NCI-H146 treated with DMSO at 0.1 percent for 48 hours (cell line): Measurements from ENCODE around the gene TOM1.

Experiments used
- DNase-seq: peaks from one replicate; lab custom pipeline; 2025; ENCODE audit not compliant: unreplicated experiment; lab: John Stamatoyannopoulos, UW

The TOM1 gene

DNA sequence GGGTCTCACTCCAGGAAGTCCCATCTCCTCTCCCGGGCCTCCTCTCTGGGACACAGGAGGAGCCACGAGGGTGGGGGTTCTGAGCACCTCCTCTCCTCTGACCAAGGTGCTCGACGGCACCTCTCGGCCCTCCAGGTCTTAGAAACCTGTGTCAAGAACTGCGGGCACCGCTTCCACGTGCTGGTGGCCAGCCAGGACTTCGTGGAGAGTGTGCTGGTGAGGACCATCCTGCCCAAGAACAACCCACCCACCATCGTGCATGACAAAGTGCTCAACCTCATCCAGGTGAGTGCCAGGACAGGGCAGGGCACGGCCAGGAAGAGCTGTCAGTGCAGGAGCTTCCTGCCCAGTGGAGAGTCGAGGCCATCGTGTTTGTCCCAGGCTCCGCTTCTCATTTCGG is 23.2 kb downstream of the TOM1 start:
- DNase-seq: no peak

DNA sequence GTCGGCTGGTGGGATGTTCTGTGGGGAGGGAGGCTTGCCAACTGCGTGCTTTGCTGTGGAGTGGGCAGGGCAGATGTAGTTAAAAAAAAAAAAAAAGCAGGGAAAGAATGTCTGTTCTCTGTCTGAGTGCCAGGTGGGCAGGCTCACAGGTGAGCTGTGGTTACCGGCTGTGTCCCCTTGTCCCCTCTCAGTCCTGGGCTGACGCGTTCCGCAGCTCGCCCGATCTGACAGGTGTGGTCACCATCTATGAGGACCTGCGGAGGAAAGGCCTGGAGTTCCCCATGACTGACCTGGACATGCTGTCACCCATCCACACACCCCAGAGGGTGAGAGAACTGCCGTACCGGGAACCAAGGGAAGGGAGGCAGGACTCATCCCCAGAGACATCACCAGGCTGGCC is 23.6 kb downstream of the TOM1 start:
- DNase-seq: no peak

DNA sequence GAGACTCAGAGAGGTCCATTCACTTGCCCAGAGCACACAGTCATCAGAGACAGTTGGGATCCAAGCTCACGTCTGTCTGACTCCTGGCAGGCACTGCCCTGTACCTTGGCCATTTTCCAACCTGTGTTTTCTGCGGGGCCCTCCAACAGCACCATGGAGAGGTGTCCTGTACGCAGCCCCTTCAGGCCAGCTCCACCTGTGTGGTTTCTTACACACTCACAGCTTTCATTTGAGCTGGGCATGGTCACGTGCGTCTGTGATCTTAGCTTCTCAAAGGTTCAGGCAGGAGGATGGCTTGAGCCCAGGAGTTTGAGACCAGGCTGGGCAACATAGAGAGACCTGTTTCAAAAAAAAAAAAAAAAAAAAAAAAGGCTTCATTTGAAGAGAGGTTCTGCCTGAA is 24.4 kb downstream of the TOM1 start:
- DNase-seq: no peak

DNA sequence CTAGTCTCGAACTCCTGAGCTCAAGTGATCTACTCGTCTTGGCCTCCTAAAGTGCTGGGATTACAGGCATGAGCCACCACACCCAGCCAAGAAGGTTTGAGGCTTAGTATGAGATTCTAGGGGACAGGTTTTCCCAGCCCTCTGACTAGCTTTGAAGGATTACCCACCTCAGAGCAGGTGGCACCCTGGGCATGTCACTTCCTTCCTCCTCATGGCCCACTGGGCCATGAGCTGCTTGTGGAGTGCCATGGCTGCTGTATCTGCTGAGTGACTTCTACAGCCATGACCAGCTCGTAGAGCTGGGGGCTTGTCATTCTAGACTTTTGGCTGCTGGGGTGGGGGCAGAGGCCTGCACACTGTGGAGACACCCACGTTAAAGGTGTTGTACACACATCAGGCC is 25.1 kb downstream of the TOM1 start:
- DNase-seq: no peak

DNA sequence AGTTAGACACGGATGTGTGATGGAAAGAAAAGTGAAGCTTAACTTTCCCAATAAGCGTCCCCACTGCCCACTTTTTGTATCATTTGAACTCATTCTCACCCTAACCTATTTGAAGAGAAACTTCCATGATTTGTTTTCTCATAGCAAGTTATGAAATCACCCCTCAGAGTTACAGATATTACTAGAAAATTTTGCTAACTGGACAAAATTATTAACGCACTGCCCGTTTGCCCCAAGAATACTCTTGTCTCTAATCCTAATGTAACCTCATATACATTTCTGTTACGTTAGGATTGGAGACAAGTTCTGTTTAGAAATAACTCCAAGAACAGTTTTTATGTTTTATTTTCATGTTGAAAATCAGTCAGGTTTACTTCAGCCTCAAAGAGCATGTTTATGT is 25.5 kb downstream of the TOM1 start:
- no peak for DNase-seq

DNA sequence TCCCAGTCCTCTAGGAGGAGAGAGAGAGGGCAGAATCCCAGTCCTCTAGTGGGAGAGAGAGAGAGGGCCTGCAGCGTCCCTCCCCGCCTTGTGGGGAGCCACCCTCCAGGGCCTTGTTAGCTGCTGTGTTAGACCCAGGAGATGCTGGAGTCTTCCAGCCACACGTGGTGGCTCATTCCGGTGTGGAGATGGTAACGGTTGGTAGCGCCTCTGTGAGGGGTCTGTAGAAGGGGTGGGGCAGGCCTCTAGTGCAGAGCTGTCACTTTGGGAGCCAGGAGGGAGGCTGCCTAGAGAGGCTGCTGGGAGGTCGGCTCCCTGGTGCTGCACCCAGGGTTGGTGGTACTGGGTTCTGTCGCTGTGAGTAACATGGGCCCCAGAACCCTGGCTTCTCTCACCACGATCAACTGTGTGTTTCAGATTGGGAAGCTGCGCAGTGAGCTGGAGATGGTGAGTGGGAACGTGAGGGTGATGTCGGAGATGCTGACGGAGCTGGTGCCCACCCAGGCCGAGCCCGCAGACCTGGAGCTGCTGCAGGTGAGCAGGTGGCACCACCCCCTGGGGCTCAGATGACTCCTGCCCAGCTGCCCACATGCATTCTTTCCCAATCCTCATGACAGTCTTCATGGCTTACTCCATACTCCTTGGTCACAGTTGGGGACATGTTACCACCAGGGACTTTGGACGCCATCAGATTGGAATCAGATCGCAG is 27.3 kb downstream of the TOM1 start:
- no peak for DNase-seq

DNA sequence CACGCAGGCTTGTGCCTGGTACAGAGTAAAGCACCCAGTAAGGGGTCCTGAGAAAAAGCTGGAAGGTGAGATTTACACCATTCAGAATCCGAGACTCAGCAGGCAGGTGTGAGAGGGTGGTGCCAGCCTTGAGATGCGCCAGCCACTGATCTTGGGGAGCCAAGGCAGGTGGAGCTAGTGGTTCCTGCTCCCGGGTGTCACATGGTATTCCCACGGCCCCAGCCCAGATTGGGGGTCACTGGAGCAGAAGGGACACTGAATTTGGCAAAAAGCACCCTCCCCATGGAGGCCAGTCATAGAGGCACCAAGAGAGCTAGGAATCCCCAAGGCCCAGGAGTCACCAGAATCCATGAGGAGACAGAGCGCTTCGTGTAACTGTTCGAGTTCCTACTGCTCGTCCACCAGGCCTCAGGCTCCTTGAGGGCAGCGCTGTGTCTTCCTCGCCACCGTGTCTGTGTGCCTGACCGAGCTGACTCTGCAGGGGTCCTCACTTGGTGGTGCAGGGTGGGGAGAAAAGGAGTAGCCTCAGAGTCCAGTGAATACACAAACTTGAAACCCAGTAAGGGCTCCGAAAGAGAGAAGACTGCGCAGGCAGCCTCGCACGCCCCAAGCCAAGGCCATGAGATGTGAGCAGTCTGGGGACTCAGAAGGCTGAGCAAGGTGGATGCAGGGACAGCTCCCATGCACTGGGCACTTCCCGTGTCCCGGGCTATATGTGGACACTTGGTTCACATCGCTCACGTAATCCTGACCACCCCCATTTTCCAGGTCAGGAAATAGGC is 28.2 kb downstream of the TOM1 start:
- DNase-seq: no peak

DNA sequence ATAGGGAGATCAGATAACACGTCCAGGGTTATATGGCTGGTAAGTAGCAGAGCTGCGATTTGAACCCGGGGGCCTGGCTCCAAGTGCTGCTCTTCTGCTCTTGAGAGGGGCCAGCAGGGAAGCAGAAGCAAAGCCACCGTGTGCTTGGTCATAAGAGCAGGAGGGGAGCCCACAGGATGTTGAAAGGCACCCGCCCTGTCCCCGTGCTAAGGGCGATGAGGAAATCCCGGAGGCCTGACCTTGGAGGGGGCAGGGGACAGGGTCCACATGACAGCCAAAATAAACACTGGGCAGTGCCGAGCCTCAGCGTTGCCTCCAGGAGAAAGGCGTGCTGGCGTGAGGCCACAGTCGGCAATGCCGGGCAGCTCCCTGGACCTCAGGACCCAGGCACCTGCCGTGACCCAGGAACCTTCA is 28.8 kb downstream of the TOM1 start:
- no peak for DNase-seq

DNA sequence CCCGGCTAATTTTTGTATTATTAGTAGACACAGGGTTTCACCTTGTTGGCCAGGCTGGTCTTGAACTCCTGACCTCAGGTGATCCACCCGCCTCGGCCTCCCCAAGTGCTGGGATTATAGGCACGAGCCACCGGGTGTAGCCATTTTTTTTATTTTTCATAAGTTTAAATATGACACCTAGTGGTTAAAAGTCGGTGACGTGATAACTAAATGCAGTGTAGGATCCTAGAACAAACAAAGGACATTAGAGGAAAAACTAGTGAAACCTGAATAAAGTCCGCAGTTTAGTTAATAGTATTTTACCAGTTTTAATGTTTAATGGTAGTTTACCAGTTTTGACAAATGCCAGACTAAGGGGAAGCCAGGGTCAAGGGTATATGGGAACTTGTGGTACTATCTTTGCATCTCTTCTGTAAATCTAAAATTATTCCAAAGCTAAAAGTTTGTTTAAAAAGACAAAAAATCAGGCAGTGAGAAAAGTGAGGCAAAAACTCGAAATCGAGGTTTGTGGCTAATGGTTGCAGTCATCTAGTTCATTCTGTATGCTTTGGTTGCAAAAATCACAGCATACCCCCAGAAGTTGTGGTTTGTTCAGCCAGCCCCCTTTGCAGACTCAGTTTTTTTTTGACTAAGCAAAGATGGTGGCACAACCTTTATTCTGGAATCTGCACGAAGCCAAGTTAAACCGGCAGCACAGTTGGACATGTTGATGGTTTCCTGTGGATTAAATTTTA is 29.6 kb downstream of the TOM1 start:
- DNase-seq: no peak

DNA sequence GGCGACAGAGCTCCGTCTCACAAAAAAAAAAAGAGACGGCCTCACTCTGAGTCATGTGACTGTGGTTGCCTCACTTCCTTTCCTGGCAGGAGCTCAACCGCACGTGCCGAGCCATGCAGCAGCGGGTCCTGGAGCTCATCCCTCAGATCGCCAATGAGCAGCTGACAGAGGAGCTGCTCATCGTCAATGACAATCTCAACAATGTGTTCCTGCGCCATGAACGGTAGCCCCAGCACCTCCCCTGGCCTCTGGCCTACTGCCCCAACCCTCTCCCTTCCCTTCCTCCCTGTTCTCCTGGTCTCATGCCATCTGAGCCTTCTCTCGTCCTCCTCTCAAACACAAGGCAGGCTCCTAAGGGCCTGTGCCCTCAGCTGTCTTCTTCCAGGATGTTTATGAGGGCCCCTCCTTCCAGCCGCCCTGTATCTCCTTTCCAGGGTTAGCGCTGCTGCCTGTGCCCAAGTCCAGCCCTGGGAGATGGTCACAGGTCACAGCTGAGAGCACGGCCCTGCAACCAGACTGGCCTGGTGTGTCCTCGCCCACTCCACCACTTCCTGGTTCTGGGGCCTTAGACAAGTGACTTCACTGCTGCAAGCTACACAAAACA is 30.7 kb downstream of the TOM1 start:
- DNase-seq: no peak

DNA sequence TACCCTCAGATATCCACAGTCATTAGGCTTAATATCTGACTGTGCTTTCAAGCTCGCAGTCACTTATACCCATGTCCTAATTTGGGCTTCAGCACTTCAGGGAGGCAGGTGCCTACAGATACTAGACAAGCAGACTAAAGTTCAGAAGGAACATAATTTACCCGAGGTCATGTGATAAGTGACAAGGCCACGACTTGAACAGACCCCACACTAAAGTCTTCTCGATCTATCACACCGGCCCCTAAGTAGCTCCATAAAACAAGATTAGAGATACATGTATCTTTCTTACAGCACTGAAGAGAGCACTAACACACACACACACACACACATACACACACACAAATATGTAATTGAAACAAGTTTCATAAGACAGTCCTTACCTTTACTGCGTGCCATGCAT is 32.6 kb downstream of the TOM1 start:
- no peak for DNase-seq

DNA sequence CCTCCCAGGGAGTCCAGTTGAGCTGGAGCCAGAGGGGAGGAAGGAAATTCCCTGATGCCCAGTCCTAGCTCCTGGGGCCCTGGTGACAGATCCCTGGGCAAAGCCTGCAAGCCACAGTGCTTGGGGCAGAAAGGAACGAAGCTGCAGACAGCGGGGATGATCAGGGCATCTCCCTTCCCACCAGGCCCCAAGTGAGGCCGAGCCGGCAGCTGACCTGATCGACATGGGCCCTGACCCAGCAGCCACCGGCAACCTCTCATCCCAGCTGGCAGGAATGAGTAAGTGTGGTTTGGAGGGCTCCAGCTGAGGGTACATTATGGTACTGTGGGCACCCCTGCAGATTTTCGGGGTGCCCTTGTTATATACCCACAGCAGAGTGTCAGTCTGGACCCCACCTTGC is 33.5 kb downstream of the TOM1 start:
- DNase-seq: no peak

DNA sequence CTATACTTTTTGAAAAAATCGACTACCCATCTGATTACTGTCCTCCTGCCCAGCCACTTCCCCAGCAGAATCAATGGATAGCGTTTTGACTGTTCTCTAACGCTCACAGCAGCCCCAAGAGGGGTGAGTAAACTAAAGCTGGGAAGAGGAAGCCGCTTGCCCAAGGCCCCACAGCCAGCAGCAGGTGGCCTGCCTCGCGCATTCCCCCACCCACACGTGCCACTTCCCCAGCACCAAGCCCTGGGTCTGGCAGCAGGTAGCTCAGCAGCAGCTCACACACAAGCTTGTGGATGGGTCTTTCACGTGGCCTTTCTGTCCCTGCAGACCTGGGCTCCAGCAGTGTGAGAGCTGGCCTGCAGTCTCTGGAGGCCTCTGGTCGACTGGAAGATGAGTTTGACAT is 34.3 kb downstream of the TOM1 start:
- no peak for DNase-seq

DNA sequence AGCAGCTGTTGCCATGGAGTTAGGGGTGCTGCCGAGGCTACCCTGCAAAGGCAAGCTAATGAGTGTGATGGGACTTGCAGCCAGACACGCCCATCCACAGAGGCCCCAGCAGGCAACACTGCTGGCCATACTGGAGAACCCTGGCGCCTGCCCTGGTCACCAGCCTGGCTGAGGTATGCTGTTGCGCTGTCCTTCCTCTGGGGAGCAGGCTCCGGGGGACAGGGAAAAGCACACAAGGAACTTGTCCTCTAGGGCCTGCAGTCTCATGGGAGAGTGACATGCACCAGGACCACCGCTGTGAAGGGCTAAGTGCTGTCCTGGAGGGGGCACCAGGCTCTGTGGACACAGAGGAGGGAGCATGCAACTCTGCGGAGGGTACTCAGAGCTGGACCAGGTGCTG is 35.8 kb downstream of the TOM1 start:
- no peak for DNase-seq

DNA sequence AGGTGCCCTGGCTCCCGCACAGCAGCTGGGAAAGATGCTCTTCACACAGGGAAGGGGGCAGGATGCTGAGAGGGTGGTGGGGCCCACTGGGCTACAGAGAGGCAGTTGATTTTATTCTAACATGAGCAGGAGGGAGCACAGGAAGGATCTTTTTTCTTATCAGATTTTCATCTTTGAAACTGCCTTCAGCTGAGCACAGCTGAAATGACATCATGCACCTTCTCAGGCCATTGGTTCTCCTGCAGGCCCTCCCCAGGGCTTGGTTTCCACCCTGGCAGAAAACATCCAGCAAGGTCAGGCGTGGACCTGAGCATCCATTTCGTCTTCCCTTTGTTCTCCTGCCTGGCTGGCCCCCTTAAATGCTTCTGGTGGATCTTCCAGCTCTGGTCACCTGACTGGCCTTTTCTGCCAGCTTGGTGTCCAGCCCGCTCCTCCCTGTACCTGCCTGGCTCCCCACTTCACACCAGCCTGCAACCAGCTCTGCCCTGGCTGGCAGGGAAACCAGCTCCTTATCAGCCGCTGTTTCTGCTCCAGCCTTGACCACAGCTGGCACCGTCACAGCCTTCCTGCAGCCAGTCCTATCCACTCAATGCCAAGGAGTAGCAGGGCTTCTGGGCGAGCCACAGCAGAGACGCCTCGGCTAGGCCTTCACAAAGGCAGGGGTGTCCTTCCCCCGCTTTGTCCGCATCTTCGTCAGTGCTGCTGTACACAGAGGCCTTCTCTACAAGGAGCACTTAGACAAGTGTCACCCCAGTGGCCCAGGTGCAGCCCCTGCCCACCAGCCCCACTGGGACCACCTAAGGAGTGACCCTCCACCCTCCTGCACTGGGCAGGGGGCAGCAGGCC is 36.5 kb downstream of the TOM1 start:
- DNase-seq: no peak

DNA sequence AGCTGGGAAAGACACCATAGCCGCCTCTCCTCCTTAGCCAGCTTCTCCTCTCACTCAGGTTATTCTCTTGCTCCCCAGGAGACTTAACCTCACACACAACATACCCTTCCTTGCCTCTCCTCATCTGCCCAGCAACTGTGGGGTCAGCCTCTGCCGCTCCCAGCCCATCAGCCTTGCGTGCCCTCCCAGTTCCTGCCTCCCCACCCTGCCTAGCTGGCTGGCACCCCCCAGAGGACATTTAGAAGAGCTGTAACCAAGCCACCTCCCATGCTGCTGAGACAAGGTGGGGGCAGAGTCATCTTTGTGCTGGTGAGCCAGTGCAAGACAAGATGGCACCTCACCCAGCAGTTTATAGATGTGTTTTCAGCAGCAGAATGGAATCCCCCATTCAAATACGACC is 38.2 kb downstream of the TOM1 start:
- no peak for DNase-seq

DNA sequence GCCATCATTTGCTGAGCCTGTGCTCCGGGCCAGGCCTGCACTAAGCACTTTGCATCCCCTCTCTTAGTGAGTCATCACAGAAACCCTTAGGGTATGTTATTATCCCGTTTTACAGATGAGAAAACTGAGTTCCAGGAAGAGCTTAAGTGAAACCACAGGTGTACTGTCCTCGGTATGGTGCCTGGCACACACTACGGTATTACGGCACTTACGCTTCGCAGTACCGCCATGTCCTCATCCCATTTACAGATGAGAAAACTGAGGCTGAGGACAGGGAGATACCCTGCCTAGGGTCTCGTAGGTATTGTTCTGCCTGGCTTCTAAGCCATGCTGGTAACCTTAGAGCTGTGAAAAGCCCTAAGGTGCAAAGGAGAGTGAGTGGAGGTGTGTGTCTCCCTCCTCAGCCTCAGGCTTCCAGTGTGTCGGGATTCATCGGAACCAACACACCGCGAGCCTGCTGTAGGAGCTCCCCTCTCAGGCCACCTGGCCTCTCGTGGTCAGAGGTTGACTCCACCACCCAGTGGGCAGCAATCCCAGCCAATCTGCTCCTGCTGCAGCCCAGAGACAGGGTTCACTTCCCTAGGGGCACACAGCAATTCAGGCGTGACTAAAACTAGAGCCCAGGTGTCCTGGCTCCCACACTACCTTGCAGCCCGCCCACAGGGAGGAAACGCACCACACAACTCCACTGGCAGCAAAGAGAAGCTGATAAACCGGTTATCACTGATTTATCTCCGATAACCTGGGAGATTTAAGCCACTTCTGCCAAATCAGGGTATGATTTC is 41.6 kb downstream of the TOM1 start:
- no peak for DNase-seq

DNA sequence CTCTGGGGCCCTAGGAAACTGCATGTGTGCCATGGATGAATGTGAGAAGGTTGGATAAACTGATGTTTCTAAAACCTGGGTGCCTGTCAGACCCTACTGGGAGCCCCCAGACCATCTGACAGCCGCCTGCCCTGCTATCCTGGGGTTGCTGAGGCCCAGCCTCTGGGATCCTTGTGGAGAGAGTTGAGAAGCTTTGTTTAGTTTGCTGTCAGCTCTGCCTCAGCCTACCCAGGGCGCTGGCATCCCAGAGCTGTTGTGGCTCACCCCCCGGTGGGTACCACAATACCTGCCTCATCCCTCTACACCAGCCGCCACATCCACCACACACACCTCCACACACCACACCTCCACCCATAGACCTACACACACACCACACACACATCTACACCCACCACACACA is 42.7 kb downstream of the TOM1 start:
- no peak for DNase-seq

DNA sequence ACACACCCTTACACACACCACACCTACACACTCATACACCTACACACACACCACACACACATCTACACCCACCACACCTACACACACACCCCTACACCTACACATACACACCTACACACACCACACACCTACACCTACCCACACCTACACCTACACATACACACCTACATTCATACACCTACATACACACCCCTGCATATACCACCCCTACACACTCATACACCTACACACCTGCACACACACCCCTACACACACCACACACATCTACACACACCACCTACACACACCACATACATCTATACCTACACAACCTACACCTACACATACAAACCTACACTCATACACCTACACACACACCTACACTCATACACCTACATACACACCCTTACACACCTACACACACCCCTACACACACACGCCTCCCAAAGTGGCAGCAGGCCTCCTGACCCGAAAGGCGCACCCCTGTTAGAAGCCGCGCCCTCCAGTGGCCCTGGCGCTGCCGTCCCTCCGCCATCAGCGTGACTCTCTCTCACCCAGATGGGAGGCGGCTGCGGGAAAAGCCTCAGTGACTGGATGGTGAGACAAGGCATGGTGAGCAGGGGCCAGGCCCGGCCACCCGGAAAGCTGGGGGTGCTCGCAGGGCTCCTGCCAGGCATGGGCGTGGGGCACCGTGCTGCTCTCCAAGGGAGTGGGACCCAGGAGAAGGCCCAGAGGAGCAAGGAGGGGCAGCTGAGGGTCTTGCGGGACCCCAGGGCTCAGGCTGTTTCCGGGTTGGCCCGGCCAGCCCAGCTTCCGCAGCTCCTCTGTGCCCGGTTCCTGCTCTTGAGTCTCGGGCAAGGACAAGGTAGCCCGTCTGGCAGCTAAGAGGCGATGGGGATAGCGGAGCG is 44.2 kb downstream of the TOM1 start:
- no peak for DNase-seq
